GM21447 (cell line): ENCODE data around the gene THTPA.
"Not testable (repeated sequence)": the region's sequence is repeated elsewhere in the genome, so short reads cannot be mapped to it uniquely, and the experiment has no call there.

Experiments
- ATAC-seq: cut with Tn5 transposase; IDR thresholded peaks from one replicate; pipeline ENCODE4 v1.9.1; 2021; ENCODE audit not compliant: unreplicated experiment

THTPA gene

DNA sequence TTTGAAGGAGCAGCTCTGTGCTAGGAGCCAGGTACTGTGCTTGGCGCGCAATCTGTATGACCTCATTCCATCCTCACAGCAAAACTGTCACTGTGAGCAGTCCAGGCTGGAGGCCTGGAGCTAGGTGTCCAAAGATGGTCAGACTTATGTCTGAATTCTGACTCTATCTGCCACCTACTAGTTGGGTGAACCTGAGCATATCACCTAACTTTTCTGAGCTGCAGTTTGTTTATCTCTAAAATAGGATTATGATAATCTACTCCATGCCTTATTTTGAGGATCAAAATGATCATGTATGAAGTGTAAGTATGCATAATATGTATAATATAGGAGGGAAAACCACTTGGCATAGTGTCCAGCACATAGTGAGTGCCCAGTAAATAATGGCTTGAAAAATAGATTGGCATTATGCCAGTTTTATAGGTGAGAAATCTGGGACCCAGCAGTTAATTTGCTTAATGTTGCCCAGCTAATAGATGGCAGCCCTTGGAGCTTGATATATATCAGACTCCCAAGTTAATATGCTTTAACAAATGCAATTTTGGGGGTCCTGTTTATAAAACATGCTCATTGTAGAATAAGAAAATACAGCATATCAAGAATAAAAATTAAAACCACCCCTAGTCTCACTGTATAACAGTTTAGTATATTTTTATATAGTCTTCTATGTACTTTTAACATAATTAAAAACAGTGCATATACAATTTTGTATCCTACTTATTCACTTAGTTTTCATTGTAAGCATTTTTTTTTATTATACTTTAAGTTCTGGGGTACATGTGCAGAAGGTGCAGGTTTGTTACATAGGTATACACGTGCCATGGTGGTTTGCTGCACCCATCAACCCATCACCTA lies 27.1 kb downstream of the THTPA start:
- no peak for ATAC-seq

DNA sequence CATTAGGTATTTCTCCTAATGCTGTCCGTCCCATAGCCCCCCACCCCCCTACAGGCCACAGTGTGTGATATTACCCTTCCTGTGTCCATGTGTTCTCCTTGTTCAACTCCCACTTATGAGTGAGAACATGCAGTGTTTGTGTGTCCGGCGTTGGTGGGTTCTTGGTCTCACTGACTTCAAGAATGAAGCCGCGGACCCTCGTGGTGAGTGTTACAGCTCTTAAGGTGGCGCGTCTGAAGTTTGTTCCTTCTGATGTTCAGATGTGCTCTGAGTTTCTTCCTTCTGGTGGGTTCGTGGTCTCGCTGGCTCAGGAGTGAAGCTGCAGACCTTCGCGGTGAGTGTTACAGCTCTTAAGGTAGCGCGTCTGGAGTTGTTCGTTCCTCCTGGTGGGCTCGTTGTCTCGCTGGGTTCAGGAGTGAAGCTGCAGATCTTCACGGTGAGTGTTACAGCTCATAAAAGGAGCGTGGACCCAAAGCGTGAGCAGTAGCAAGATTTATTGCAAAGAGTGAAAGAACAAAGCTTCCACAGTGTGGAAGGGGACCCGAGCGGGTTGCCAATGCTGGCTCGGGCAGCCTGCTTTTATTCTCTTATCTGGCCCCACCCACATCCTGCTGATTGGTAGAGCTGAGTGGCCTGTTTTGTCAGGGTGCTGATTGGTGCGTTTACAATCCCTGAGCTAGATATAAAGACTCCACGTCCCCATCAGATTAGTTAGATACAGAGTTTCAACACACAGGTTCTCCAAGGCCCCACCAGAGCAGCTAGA lies 27.9 kb downstream of the THTPA start:
- not testable (repeated sequence) for ATAC-seq

DNA sequence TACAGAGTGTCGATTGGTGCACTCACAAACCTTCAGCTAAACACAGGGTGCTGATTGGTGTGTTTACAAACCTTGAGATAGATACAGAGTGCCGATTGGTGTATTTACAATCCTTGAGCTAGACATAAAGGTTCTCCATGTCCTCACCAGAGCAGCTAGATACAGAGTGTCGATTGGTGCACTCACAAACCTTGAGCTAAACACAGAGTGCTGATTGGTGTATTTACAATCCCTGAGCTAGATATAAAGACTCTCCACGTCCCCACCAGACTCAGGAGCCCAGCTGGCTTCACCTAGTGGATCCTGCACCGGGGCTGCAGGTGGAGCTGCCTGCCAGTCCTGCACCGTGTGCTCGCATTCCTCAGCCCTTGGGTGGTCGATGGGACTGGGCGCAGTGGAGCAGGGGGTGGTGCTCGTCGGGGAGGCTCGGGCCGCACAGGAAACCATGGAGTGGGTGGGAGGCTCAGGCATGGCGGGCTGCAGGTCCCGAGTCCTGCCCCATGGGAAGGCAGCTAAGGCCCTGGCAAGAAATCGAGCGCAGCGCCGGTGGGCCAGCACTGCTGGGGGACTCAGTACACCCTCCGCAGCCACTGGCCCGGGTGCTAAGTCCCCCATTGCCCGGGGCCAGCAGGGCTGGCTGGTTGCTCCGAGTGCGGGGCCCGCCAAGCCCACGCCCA lies 28.6 kb downstream of the THTPA start:
- ATAC-seq: not testable (repeated sequence)

DNA sequence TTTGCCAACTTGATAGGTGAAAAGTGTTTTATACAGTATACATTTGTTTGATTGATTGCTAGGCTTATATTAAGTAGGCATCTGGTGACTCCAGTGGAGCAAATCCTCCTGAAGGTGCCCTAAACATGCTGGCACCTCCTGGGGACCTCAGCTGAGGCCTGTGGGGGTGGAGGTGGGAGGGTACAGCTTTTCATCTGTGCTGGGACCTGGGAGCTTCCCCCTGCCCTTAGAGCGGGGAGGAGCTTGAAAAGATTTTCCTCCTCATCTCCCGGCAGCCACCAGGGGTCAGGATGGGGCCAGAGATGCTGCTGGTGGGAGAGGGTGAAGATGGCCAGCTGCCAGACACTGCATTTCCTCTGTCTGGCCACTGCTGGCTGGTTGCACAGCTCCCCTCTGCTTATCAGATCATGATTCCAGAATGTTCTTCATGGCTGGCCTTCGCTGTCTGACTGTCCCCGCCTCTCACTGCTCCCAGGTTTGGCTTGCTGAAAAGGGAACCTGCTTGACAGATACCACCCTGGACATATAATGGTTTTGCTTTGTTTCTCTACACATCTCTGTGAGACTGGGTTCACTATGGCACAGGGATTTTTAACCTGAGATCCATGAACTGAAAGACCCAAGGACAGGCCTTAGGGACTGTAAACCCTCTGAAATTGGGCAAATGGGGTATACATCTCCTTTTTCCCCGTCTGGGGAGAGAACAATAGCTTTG lies 33.0 kb downstream of the THTPA start:
- peak; percentile 98 for ATAC-seq

DNA sequence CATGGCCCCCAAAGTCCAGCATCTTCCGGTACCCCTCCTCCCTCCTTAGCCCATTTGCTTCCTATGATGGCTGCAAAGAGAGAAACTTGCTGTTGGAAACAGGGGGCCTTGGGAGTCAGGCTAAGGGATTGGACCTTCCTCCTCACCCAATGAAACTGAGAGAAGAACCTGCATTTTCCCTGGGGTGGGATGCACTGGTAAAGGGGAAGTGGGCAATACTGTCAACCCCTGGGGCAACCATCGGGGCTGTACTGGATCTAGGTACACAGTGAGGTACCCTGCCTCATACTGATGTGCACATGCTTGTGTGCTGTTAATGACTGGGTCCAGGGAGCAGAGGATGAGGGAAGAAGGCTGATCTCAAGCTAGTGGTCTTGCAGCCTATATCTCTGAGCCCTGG lies 33.5 kb downstream of the THTPA start:
- no peak for ATAC-seq

DNA sequence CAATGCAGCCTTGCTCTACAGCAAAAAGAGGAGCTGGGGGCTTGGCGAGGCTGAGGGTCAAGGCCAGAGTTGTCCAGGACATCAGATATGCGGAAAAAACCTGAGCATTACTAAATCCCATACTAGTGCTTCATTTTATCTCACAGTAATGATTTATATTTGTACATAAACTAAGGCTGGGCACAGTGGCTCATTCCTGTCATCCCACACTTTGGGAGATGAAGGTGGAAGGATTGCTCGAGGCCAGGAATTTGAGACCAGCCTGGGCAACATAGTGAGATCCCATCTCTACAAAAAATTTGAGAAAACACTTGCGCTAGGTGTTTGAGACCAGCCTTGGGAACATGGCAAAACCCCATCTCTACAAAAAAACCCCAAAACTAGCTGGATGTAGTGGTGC lies 34.1 kb downstream of the THTPA start:
- ATAC-seq: no peak

DNA sequence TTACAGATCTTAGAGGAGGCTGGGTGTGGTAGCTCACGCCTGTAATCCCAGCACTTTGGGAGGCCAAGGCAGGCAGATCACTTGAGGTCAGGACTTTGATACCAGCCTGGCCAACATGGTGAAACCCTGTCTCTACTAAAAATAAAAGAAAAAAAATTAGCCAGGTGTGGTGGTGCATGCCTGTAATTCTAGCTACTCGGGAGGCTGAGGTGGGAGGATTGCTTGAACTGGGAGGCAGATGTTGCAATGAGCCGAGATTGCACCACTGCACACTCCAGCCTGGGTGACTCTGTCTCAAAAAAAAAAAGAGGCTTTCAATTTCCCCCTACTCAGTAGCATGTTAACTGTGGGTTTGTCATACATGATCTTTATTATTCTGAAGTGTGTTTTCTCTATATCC lies 38.1 kb downstream of the THTPA start:
- ATAC-seq: not testable (repeated sequence)

DNA sequence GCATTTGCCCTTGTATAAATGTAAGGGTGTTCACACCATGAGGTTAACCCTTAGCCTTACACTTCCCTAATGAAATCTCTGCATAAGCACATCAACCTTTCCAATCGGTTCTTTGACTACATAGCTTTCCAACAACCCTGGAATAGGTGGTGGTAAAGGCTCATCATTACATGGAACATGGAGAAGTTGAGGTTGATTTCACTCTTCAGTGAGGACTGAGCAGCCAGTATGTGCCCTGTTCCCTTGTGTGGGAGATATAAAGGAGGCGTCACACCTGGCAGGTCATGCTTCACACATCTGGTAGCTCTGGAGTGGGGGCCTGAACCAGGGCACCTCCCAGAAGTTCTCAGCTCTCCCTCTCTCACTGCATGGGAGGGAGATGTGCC lies 44.2 kb downstream of the THTPA start:
- no peak for ATAC-seq

DNA sequence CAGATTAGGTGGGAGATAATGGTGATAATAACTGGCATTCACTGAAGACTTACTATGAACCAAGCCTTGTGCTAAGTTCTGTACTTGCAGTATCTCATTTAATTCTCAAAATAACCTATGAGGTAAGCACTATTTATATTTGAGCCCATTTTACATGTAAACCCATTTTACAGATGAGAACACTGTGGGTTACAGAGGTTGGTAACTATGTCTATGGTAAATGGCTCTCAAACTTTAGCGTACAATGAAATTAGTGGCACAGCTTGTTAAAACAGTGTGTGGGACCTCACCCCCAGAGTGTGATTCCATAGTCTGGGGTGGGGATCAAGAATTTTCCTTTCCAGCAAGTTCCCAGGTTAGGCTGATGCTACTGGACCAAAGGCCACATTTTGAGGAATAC lies 44.7 kb downstream of the THTPA start:
- no peak for ATAC-seq

DNA sequence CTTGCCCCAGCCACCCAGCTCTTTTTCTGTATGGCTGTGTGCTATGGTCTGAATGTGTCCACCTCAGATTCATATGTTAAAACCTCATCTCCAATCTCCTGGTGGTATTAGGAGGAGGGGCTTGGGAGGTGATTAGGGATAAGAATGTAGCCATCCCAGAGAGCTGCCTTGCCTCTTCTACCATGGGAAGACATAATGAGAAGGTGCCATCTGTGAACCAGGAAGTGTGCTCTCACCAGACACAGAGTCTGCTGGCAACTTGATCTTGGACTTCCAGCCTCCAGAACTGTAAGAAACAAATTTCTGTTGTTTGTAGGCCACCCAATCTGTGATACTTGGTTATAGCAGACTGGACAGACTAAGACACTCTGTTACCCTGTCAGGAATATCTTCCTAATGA lies 45.4 kb downstream of the THTPA start:
- ATAC-seq: no peak

DNA sequence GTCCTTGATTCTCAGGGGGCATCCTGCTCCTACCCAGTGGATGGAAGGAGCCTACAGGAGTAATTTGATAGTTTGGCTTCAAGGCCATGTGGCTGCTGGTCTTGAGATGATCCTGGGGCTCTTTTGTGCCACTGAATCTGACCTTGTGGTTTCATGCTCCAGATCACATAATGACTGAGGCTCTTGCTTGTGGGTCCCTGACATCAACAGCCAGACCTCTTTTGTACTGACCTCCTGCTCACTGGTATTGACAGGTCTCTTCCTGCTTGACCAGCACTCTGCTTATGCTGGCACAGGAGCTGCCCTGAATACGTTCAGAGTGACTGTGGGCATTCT lies 45.7 kb downstream of the THTPA start:
- no peak for ATAC-seq

DNA sequence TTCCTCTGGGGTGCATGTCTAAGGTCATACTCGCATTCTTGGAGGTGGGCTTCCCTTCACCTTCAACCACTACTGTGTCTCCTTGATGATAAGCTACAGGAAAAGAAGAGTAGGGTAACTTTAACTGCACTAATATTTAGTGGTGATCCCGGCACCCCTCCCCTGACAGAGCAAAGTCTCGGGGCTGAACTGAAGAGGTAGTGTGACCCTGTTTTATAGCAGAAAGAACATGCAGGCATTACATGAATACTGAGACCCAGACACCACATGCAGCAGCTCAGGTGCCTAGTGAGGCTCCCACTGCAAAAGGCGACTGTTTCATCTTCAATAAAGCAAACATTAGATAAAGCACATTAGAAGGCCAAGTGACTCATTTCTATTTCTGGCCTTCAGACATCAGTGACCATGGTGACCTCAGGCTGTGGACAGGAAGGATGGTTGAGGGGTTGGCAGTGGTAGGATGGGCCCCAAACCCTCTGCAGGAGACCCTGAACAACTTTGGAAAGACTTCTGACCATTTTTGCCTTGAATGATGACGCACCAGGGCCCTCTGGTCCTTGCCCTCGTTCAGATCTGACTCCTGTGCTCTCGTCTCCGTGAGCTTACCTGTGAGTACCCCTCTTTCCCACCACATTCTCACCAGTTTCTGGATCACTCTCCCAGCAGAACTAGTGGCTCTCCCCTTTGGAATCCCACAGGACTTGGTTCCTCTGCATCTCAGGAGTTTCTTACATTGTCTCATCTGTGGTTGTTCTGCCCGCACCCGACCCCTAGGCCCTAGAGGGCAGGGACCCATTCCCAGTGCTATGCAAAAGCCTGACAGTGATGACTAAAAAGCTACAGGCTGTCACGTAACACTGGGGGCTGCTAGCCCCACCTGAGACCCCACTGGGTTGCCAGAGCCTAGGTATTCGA lies 46.4 kb downstream of the THTPA start:
- no peak for ATAC-seq

DNA sequence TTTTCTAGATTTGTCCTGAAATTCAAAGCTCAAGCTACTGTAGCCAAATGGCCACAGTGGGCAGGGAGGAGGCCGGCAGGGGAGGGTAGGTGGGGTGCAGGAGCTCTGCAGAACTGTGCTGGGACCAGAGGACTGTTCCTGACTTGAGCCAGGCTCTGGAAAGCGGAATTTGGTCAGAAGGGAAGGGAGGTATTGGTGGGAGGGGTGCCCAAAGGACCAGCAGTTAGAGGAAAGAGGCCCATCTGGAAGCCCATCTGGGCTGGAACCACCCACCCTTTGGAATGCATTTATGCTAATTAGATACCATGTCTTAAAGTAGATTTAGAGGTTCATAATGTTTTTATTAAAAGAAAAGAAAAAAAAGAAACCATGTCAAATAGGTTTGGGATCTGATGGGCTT lies 47.0 kb downstream of the THTPA start:
- no peak for ATAC-seq

DNA sequence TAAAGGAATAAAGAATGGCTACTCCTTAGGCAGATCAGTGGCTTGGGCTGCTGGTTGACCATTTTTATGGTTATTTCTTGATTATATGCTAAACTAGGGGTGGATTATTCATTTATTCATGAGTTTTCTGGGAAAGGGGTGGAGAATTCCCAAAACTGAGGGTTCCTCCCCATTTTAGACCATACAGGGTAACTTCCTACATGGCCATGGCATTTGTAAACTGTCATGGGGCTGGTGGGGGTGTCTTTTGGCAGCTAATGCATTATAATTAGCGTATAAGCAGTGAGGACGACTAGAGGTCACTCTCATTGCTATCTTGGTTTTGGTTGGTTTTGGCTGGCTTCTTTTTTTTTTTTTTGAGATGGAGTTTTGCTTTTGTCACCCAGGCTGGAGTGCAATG lies 48.1 kb downstream of the THTPA start:
- ATAC-seq: no peak

DNA sequence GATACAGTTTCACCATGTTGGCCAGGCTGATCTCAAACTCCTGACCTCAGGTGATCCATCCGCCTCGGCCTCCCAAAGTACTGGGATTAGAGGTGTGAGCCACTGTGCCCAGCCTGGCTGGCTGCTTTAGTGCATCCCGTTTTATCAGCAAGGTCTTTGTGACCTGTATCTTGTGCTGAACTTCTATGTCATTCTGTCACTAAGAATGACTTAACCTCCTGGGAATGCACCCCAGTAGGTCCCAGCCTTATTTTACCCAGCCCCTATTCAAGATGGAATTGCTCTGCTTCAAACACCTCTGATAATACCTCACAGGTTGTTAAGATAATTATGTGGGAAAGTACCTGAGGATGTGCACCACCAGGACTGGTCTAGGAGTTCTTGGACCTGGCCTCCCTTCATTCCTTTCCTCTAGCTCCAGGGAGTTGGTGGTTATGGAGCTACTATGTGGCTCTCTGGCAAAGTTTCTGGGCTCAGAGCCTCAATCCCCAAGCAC lies 48.7 kb downstream of the THTPA start:
- ATAC-seq: no peak

DNA sequence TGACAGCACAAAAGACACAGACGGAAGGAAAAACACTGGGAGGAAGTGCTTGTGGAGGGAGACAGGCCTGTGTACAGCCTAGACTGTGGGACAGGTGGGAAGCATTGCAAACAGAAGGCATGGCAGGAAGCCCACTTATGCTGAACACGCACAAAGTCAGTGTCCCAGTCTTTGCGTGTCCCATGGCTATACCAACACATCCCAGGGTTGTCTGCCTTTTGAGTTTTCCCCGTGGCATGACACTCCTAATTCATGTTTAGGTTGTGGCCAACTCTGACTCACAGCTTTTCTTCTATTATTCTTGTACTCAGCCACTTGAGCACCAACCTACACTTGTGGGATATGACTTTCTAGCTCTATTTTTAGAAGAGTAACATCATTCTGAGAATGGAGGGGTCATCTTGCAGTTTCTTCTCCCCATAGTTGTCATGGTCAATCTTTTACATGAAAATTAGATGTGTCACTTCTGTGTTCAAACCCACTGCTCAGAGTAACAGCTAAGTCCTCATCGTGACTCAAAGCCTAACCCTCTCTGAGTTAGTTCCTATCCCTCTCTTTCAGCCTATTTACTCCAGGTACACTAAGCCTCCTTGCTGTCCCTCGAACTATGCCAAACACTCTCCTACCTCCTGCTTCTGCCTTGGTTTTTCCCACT lies 50.0 kb downstream of the THTPA start:
- peak; percentile 79 for ATAC-seq

DNA sequence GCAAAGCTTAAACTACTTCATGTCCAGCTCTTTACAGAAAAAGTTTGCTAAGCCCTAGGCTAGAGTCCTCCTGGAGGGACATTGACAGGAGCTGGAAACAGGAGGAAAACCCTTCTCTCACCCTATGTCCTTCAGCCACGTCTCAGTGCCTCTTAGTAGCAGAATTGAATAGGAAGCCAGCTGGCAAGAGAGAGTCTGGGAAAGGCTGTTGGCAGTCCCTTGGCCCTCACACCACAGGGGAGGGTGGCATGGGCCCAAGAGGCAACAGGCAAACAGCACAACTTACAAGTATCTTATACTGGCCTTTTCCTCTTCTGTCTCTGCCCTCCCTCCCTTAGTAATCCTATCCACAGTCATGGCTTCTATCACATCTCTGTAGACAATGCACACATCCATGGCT lies 52.4 kb downstream of the THTPA start:
- no peak for ATAC-seq

DNA sequence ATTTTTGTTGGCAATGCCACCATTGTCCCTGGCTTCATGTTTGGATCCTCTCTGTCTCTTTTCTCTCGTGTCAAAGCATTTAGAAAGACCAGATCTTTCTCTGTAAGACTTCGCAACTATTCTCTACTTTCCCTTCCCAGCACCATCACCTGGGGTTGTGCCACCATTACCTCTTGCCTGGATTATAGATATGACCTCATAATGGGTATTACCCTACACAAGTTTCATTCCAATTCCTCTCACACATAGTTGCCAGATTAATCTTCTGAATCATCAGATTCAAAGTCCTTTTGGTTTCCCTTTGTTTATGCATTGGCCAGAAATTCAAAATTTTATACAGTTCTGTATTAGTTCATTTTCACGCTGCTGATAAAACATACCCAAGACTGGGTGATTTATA lies 52.9 kb downstream of the THTPA start:
- ATAC-seq: no peak

DNA sequence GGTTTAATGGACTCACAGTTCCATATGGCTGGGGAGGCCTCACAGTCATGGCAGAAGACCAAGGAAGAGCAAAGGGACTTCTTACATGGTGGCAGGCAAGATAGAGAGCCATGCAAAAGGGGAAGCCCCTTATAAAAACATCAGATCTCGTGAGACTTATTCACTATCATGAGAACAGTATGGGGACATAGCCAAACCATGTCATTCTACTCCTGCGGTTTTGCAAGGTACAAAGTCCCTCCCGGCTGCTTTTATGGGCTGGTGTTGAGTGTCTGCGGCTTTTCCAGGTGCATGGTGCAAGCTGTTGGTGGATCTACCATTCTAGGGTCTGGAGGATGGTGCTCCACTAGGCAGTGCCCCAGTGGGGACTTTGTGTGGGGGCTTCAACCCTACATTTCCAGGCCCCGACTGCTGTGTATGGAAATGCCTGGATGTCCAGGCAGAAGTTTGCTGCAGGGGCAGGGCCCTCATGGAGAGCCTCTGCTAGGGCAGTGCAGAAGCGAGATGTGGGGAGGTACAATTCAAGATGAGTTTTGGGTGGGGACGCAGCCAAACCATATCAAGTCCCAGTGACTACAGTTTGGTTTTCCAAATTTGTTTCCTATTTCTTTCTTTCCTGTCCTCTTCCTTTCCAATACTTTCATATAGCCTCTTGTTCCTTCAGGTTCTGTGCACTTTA lies 53.5 kb downstream of the THTPA start:
- not testable (repeated sequence) for ATAC-seq
